Inflammatory macrophage (primary cell): ENCODE measurements around the gene TRAK2.
"Not testable (repeated sequence)": the region's sequence is repeated elsewhere in the genome, so short reads cannot be mapped to it uniquely, and the experiment has no call there.

Experiments used
- DNase-seq, 2 donors: peaks; one replicate each; pipeline ENCODE4 v3.0.0-alpha.2; 2020 to 2022
- total RNA-seq, 18 experiments: gene quantifications; one replicate each; lab custom pipeline; 2026; ENCODE audit warnings: mixed read lengths in 6 of 18, inconsistent platforms in 2 of 18; lab: John Stamatoyannopoulos, UW

The TRAK2 gene
- 55.4 to 166 (median 124) reads per million in 18 experiments for total RNA-seq

- DNase-seq, result peak; percentile 97 to 98
These were observed at the start of gene TRAK2, which contains the start of gene STRADB for GRCh38 chr2:201451292-201452057. Gene TRAK2, minus strand, starts transcription at chr2:201451458. Its CDS starts 30,951 bp downstream, at chr2:201420507. Gene STRADB, plus strand, starts transcription at chr2:201451740. Its CDS starts 3,101 bp downstream, at chr2:201454841.

- DNase-seq, result no peak
These were observed 49.3 kb upstream of the TRAK2 start for GRCh38 chr2:201500534-201500933.

GRCh38 chr2:201496785-201497184 lies 45.5 kb upstream of the TRAK2 start:
- DNase-seq, result no peak

GRCh38 chr2:201490291-201490690 lies 39.0 kb upstream of the TRAK2 start:
- DNase-seq, result no peak

- DNase-seq, result no peak
These were observed 33.5 kb upstream of the TRAK2 start for GRCh38 chr2:201484805-201485204.

- DNase-seq, result not testable (repeated sequence)
These were observed 32.5 kb upstream of the TRAK2 start for GRCh38 chr2:201483758-201484157.

- no peak for DNase-seq
These were observed 32.1 kb upstream of the TRAK2 start for GRCh38 chr2:201483342-201483741.

- DNase-seq, result no peak
These were observed 31.3 kb upstream of the TRAK2 start for GRCh38 chr2:201482543-201482942.

- no peak for DNase-seq
These were observed 21.2 kb upstream of the TRAK2 start for GRCh38 chr2:201472411-201472810.

GRCh38 chr2:201471732-201472393 lies 20.6 kb upstream of the TRAK2 start:
- no peak for DNase-seq

- no peak for DNase-seq
These were observed 19.8 kb upstream of the TRAK2 start for GRCh38 chr2:201470821-201471731.

- DNase-seq, result no peak
These were observed 16.4 kb upstream of the TRAK2 start for GRCh38 chr2:201467666-201468065.

GRCh38 chr2:201466050-201466675 lies 14.9 kb upstream of the TRAK2 start:
- DNase-seq, result no peak

- no peak for DNase-seq
These were observed 14.3 kb upstream of the TRAK2 start for GRCh38 chr2:201465524-201465971.

GRCh38 chr2:201464547-201464946 lies 13.3 kb upstream of the TRAK2 start:
- no peak for DNase-seq

- no peak for DNase-seq
These were observed 9.3 kb upstream of the TRAK2 start for GRCh38 chr2:201460532-201460931.

GRCh38 chr2:201458381-201458780 lies 7.1 kb upstream of the TRAK2 start:
- no peak for DNase-seq

- no peak for DNase-seq
These were observed 1.8 kb upstream of the TRAK2 start for GRCh38 chr2:201452922-201453643.

- DNase-seq, result peak in 1 of 2 donors; percentile 2
These were observed 1.0 kb upstream of the TRAK2 start for GRCh38 chr2:201452058-201452921.

- no peak for DNase-seq
These were observed 335 bp downstream of the TRAK2 start for GRCh38 chr2:201450954-201451291.

GRCh38 chr2:201448701-201449100 lies 2.6 kb downstream of the TRAK2 start:
- no peak for DNase-seq
